Stimulated activated CD4-positive, alpha-beta T cell treated with anti-CD3 and anti-CD28 coated beads, TNF-alpha, amount 100 ng/mL, for 24 hours (primary cell): Measurements from ENCODE around the gene PROK1.
"Not testable (repeated sequence)": the region's sequence is repeated elsewhere in the genome, so short reads cannot be mapped to it uniquely, and the experiment has no call there.

ENCODE experiments used
- DNase-seq, 3 experiments: peaks; one replicate each; pipeline ENCODE4 v3.0.0-alpha.2; 2020; ENCODE audit warnings: low read depth in 3 of 3

Gene PROK1

GRCh38 chr1:110450929-110451328 is at the start of gene PROK1:
Gene PROK1 (plus strand): TSS chr1:110451149. CDS start chr1:110451217, 68 bp downstream.
- no peak for DNase-seq

GRCh38 chr1:110403805-110404204 is 47.1 kb upstream of the PROK1 start:
- no peak for DNase-seq

GRCh38 chr1:110404401-110404800 is 46.5 kb upstream of the PROK1 start:
- no peak for DNase-seq

- not testable (repeated sequence) for DNase-seq
Observed at GRCh38 chr1:110406407-110406806, 44.5 kb upstream of the PROK1 start.

- peak; percentile 84 to 91 (median 89) for DNase-seq
Observed at GRCh38 chr1:110407260-110408210, 43.4 kb upstream of the PROK1 start, which contains the start of gene LAMTOR5. Gene LAMTOR5 (minus strand): TSS chr1:110407694. CDS start chr1:110407620, 74 bp downstream.

- DNase-seq = no peak
Observed at GRCh38 chr1:110408488-110408887, 42.5 kb upstream of the PROK1 start.

- no peak for DNase-seq
Observed at GRCh38 chr1:110409316-110409715, 41.6 kb upstream of the PROK1 start.

GRCh38 chr1:110411173-110411735 is 39.7 kb upstream of the PROK1 start:
- no peak for DNase-seq

GRCh38 chr1:110412576-110412975 is 38.4 kb upstream of the PROK1 start:
- peak; percentile 31 to 57 (median 34) for DNase-seq

GRCh38 chr1:110413045-110413444 is 37.9 kb upstream of the PROK1 start:
- not testable (repeated sequence) for DNase-seq

- no peak for DNase-seq
Observed at GRCh38 chr1:110418729-110419128, 32.2 kb upstream of the PROK1 start.

- no peak for DNase-seq
Observed at GRCh38 chr1:110420023-110420662, 30.8 kb upstream of the PROK1 start.

- no peak for DNase-seq
Observed at GRCh38 chr1:110420874-110421793, 29.8 kb upstream of the PROK1 start.

- no peak for DNase-seq
Observed at GRCh38 chr1:110424699-110425611, 26.0 kb upstream of the PROK1 start.

- DNase-seq = no peak
Observed at GRCh38 chr1:110425612-110426152, 25.3 kb upstream of the PROK1 start.

- no peak for DNase-seq
Observed at GRCh38 chr1:110426854-110427253, 24.1 kb upstream of the PROK1 start.

GRCh38 chr1:110428946-110429345 is 22.0 kb upstream of the PROK1 start:
- DNase-seq = no peak

GRCh38 chr1:110430366-110430765 is 20.6 kb upstream of the PROK1 start:
- no peak for DNase-seq

- DNase-seq = no peak
Observed at GRCh38 chr1:110430901-110431300, 20.0 kb upstream of the PROK1 start.

GRCh38 chr1:110433213-110433612 is 17.7 kb upstream of the PROK1 start:
- no peak for DNase-seq
